ENCODE measurements around the gene TLE4.
"Not testable (repeated sequence)": the region's sequence is repeated elsewhere in the genome, so short reads cannot be mapped to it uniquely, and the experiment has no call there.

TLE4 gene

DNA sequence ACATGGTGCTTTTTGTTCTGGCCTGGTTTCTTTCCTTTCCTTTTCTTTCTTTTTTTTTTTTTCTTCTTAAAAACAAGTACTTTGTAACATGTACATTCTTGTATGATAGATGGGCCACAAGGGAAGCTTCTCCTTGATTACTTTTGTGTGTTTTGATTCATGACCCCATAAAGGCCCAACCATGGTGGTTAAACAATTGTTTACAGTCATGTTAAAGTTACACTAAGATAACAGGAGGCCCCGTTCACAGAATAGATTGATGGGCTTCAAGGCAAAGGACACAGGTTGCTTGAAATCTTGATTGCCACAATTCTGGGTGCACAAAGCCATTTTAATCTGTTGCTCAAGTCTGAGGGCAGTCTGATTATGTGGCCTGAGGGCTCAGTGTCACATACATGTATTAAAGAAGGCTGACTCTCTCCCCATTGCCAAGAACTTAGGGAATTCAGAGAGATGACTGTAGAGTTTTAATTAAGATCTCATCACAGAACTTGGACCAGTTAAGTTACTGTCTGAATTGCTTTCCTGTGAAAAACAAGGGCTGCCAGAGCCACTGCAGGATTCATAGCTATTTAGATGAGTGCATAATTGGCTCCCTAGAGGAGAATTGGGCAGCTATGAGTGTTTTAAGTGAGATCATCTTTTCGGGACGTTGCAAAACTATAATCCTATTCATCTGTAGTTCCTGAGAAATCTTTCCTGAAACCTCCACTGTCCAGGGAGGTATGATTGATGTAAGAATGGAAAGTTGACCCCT lies 163.4 kb downstream of the TLE4 start:
- no peak for DNase-seq (ENCODE audit: low read depth in 2 of 2)

- DNase-seq (ENCODE audit: low read depth in 2 of 2), result no peak
These were observed 164.3 kb downstream of the TLE4 start for GRCh38 chr9:79736051-79736450.

DNA sequence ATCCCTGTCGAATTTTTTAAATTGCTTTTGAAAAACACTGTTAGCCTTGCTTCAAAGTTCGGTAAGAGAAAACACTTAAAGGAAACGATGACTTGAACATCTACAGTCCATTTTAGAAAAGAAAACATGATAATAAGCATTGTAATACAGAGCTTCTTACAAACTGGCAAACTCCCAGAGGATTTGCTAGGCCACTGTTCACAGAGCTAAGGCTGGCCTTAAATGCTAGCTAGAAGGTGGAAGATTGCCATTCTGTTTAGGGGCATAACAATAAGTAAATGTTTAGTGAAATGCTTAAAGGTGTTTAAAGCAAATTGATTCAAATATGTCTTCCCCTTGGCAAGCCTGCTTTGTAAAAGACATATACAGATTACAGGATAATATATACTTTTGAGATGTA lies 169.6 kb downstream of the TLE4 start:
- DNase-seq (ENCODE audit: low read depth in 2 of 2), result no peak

GRCh38 chr9:79742110-79742721 lies 170.5 kb downstream of the TLE4 start:
- no peak for DNase-seq (ENCODE audit: low read depth in 2 of 2)

DNA sequence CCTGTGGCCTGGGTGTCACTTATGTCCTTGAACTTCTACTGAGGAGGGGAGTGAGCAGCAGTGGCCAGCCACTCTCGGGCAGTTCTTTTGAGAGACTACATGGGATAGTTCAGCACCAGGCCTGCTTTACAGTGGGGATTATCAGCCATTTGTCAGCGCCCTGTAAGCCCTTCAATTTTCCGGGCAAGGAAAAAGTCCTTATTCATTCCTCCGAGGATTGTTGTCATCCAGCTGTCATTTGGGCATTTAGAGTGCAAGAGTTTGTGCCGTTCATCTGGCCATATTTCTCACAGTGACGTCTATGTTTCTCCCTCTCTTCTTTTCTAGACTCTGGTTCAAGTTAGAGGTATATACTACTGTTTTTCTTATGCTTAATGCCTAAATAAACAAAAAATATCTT lies 172.8 kb downstream of the TLE4 start:
- DNase-seq (ENCODE audit: low read depth in 2 of 2), result no peak

DNA sequence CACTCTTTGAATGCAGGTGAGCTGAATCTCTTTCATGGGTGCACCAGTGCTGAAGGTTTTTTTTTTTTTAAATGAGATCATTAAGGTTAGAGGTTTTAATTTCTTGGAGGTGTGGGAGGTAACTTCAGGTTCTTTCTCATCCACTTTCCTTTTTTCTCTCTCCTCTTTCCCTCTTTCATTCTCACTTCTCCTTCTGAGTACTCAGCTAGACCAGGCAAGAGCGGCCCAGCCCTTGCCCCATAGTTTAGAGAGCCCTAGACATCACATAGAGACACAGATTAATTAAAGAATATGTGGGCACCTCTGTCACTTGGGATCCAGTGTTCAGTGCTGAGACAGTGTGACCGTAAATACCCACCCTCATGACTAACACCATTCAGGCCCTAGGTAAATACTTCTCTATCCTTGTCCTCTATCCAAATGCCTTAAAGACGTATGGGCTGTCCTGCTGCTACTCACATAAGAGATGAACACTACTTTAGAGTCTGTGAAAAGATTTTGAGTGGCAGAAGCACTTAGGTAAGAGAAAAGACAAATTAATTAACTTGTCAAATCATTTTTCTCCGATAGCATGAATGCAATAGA lies 174.1 kb downstream of the TLE4 start:
- DNase-seq (ENCODE audit: low read depth in 2 of 2), result no peak

- not testable (repeated sequence) for DNase-seq (ENCODE audit: low read depth in 2 of 2)
These were observed 180.2 kb downstream of the TLE4 start for GRCh38 chr9:79751895-79752466.

DNA sequence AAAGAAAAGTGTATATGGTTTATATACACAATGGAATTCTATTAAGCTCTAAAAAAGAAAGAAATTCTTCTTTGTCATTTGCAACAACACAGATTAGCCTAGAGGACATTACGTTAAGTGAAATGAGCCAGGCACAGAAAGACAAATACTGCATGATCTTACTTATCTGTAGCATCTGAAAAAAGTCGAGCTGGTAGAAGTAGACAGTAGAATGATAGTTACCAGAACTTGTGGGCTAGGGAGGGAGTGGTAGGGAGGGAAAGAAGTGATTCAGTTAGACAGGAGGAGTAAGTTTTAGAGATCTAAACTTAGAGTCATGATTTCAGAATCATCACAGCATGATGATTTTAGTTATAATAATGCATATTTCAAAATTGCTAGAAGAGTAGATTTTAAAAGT lies 184.6 kb downstream of the TLE4 start:
- no peak for DNase-seq (ENCODE audit: low read depth in 2 of 2)

GRCh38 chr9:79757074-79757473 lies 185.3 kb downstream of the TLE4 start:
- DNase-seq (ENCODE audit: low read depth in 2 of 2), result no peak

- no peak for DNase-seq (ENCODE audit: low read depth in 2 of 2)
These were observed 186.3 kb downstream of the TLE4 start for GRCh38 chr9:79757881-79758669.

DNA sequence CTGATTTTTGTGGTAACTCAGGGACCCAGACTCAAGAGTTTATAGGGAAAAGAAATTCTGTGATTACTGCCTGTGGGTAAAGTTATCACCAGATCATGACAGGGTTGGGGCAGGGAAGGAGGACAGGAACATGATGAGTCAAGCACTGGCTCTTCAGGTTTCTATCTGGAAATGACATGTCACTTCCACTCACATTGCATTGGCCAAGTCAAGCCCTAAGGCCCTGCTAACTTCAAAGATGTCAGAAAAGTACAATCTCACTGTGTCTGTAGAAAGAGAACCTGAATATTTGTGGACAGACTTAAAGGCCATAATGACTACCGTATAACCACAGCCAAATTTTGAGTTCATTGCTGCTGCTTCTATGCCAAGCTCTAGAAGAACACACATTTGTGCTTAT lies 187.7 kb downstream of the TLE4 start:
- no peak for DNase-seq (ENCODE audit: low read depth in 2 of 2)

DNA sequence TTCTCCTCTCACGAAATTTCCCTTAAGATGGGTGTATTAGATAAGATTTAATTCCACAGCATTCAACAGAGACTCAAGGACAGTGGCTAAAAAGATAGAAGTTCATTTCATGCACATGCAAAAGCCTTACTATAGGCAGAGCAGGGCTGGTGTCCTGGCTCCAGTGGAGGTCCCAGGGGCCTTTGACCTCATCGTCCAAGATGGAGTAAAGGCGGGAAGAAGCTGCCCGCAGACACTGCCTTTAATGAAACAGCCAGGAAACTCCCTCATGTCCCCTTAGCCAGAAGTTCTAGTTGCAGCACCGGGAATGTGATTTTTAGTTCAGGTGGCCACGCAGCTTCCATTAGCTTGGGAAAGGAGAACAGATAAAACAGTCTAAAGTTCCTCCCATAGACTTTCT lies 190.3 kb downstream of the TLE4 start:
- no peak for DNase-seq (ENCODE audit: low read depth in 2 of 2)

- DNase-seq (ENCODE audit: low read depth in 2 of 2), result no peak
These were observed 192.0 kb downstream of the TLE4 start for GRCh38 chr9:79763671-79764285.

GRCh38 chr9:79764374-79764773 lies 192.6 kb downstream of the TLE4 start:
- no peak for DNase-seq (ENCODE audit: low read depth in 2 of 2)

DNA sequence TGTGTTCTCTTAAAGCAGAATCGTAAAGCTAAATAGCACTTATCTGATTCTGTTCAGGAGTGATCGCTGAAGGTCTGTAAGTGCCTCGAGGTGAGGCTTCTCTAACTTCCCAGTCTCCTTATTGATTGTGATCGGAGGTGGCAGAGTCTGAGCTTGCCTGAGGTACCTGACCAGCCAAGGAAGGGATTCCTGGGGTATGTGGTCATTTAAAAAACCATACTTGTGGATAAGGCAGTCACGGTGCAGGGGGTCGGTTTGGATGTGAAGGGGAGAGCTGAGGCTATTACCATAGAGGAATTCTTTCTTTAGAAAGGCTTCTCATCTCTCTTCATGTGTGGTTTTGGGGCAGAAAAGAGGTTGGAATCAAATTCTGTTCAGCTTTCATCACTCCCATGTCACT lies 193.7 kb downstream of the TLE4 start:
- DNase-seq (ENCODE audit: low read depth in 2 of 2), result no peak

DNA sequence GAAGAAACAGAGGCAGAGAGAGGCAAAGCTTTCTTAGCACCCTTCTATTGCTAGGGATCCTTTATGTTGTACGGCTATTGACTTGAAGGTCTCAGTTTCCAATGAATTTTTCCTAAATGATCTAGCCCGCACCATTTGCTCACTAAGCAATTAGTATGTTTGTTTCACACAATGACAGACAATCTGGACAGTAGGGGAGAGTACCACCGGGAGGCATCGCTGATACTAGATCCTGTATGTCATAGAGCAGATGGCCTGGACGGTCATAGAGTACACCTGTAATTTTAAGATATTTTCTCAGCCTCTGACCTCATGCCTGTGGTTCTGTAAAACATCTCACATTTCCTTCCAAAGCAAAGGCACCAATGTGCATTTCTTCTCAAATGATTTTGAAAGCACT lies 194.3 kb downstream of the TLE4 start:
- no peak for DNase-seq (ENCODE audit: low read depth in 2 of 2)

DNA sequence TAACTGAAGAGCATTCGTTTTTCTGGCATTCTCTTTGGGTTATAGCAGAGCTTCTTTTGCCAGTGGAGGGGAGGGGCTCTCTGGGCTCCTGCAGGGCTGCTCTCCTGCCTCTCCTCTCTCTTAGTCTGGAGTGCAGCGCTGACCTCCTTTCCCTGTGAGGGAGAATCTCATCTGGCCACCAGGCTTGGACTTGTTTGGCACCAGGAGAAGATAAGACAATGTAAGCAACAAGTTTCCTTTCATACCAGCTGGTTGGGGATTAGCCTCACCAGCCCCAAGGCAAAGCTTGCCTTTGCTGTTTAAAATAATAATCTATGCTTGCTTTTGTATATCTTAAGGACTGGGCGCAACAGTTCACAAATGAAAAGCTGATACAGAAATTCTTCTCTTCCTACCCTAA lies 196.4 kb downstream of the TLE4 start:
- DNase-seq (ENCODE audit: low read depth in 2 of 2), result no peak

DNA sequence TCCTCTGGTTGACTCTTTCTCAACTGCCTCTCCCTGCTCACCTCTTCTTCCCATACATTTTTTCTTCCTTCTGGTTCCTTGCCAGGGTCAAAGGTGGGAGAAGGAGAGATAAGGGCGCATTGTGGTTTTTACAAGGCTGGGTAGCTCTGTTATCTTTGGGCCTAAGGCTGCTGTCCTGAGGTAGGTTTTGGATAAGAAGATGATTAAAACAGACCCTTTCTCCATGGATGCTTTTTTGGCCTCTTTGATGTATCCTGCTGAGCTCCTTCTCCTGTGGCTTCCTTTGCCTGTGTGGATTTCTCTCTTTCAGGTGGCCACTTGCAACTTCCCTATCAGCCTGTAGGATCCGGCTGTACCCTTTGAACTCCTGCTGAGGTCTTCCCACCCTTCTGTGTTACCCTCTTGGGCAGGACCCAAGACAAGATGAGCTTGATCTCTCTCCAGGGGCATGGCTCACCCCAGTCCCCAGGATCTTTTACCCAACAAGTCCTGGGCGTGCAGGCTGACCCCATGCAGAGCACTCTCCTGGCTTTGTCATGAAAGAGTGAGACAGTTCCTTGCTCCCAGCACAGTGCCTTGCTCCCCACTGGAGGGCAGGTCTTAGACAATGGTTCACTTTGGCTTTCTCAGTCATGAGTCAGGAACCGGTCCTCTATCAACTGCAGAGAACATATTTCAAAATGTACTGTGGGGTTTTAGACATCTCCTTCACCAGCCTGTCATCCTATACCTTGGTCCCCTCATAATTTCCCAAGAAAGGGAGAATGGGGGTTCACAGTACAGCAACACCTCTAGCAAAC lies 197.9 kb downstream of the TLE4 start:
- no peak for DNase-seq (ENCODE audit: low read depth in 2 of 2)

- DNase-seq (ENCODE audit: low read depth in 2 of 2), result no peak
These were observed 202.6 kb downstream of the TLE4 start for GRCh38 chr9:79774356-79774755.

All from stimulated activated CD8-positive, alpha-beta memory T cell treated with anti-CD3 and anti-CD28 coated beads, Interleukin-7, amount 100 ng/mL, for 1 hour (primary cell).